Stimulated activated CD8-positive, alpha-beta memory T cell treated with anti-CD3 and anti-CD28 coated beads, Interleukin-12 subunit alpha, Interleukin-12 subunit beta, amount 100 ng/mL, for 4 hours (primary cell): ENCODE results near the gene CYBC1.

Source experiments
- DNase-seq: peaks from one replicate; pipeline ENCODE4 v3.0.0-alpha.2; 2020; ENCODE audit warnings: low read depth

Gene CYBC1

GRCh38 chr17:82408288-82408937, 42.1 kb downstream of the CYBC1 start:
- no peak for DNase-seq

GRCh38 chr17:82407255-82407654, 43.3 kb downstream of the CYBC1 start:
- DNase-seq = no peak

- DNase-seq = no peak
Observed at GRCh38 chr17:82406131-82406671, 44.4 kb downstream of the CYBC1 start.

- no peak for DNase-seq
Observed at GRCh38 chr17:82405051-82405450, 45.5 kb downstream of the CYBC1 start.

GRCh38 chr17:82403662-82404660, 46.6 kb downstream of the CYBC1 start:
- no peak for DNase-seq

- DNase-seq = no peak
Observed at GRCh38 chr17:82402865-82403264, 47.7 kb downstream of the CYBC1 start.

GRCh38 chr17:82400830-82401229, 49.7 kb downstream of the CYBC1 start:
- DNase-seq = peak; percentile 27

- no peak for DNase-seq
Observed at GRCh38 chr17:82400206-82400605, 50.3 kb downstream of the CYBC1 start.

GRCh38 chr17:82399601-82400101, 50.9 kb downstream of the CYBC1 start:
- DNase-seq = no peak

- no peak for DNase-seq
Observed at GRCh38 chr17:82399041-82399441, 51.5 kb downstream of the CYBC1 start.

GRCh38 chr17:82397449-82398335, 52.9 kb downstream of the CYBC1 start:
- DNase-seq = no peak

- no peak for DNase-seq
Observed at GRCh38 chr17:82396601-82397435, 53.7 kb downstream of the CYBC1 start.

GRCh38 chr17:82394278-82394677, 56.3 kb downstream of the CYBC1 start:
- no peak for DNase-seq

- no peak for DNase-seq
Observed at GRCh38 chr17:82392941-82393340, 57.6 kb downstream of the CYBC1 start.
